ENCODE results near the gene ANKHD1.

ANKHD1 gene

GRCh38 chr5:140372971-140373487 lies 28.6 kb upstream of the ANKHD1 start:
- DNase-seq (ENCODE audit: low read depth in 1 of 2, low spot score in 1 of 2), result no peak

GRCh38 chr5:140381351-140381750 lies 20.3 kb upstream of the ANKHD1 start:
- DNase-seq (ENCODE audit: low read depth in 1 of 2, low spot score in 1 of 2), result no peak

GRCh38 chr5:140381972-140382371 lies 19.7 kb upstream of the ANKHD1 start:
- no peak for DNase-seq (ENCODE audit: low read depth in 1 of 2, low spot score in 1 of 2)

- DNase-seq (ENCODE audit: low read depth in 1 of 2, low spot score in 1 of 2), result no peak
Measured at GRCh38 chr5:140382866-140383265, 18.8 kb upstream of the ANKHD1 start.

GRCh38 chr5:140383300-140383699 lies 18.3 kb upstream of the ANKHD1 start:
- DNase-seq (ENCODE audit: low read depth in 1 of 2, low spot score in 1 of 2), result no peak

- no peak for DNase-seq (ENCODE audit: low read depth in 1 of 2, low spot score in 1 of 2)
Measured at GRCh38 chr5:140388052-140388451, 13.6 kb upstream of the ANKHD1 start.

GRCh38 chr5:140391312-140391711 lies 10.3 kb upstream of the ANKHD1 start:
- DNase-seq (ENCODE audit: low read depth in 1 of 2, low spot score in 1 of 2), result no peak

- no peak for DNase-seq (ENCODE audit: low read depth in 1 of 2, low spot score in 1 of 2)
Measured at GRCh38 chr5:140391732-140392131, 9.9 kb upstream of the ANKHD1 start.

- no peak for DNase-seq (ENCODE audit: low read depth in 1 of 2, low spot score in 1 of 2)
Measured at GRCh38 chr5:140393738-140394137, 7.9 kb upstream of the ANKHD1 start.

GRCh38 chr5:140398379-140398811 lies 3.2 kb upstream of the ANKHD1 start:
- no peak for DNase-seq (ENCODE audit: low read depth in 1 of 2, low spot score in 1 of 2)

GRCh38 chr5:140399979-140400729 lies 1.5 kb upstream of the ANKHD1 start:
- no peak for DNase-seq (ENCODE audit: low read depth in 1 of 2, low spot score in 1 of 2)

GRCh38 chr5:140400730-140401361 lies 787 bp upstream of the ANKHD1 start:
- DNase-seq (ENCODE audit: low read depth in 1 of 2, low spot score in 1 of 2), result peak; percentile 64 to 72

- DNase-seq (ENCODE audit: low read depth in 1 of 2, low spot score in 1 of 2), result peak in 1 of 2 donors; percentile 25
Measured at GRCh38 chr5:140402258-140403074, 833 bp downstream of the ANKHD1 start.

GRCh38 chr5:140403613-140404012 lies 2.0 kb downstream of the ANKHD1 start:
- DNase-seq (ENCODE audit: low read depth in 1 of 2, low spot score in 1 of 2), result no peak

GRCh38 chr5:140408750-140409241 lies 7.2 kb downstream of the ANKHD1 start:
- no peak for DNase-seq (ENCODE audit: low read depth in 1 of 2, low spot score in 1 of 2)

GRCh38 chr5:140413230-140413629 lies 11.6 kb downstream of the ANKHD1 start:
- DNase-seq (ENCODE audit: low read depth in 1 of 2, low spot score in 1 of 2), result no peak

- no peak for DNase-seq (ENCODE audit: low read depth in 1 of 2, low spot score in 1 of 2)
Measured at GRCh38 chr5:140417235-140417634, 15.6 kb downstream of the ANKHD1 start.

GRCh38 chr5:140418862-140419520 lies 17.4 kb downstream of the ANKHD1 start:
- DNase-seq (ENCODE audit: low read depth in 1 of 2, low spot score in 1 of 2), result no peak

GRCh38 chr5:140420226-140420570 lies 18.6 kb downstream of the ANKHD1 start:
- DNase-seq (ENCODE audit: low read depth in 1 of 2, low spot score in 1 of 2), result no peak

- DNase-seq (ENCODE audit: low read depth in 1 of 2, low spot score in 1 of 2), result no peak
Measured at GRCh38 chr5:140420665-140421361, 19.2 kb downstream of the ANKHD1 start.
